ENCODE data around the gene SLC22A13.
"Not testable (repeated sequence)": the region's sequence is repeated elsewhere in the genome, so short reads cannot be mapped to it uniquely, and the experiment has no call there.

SLC22A13 gene

GRCh38 chr3:38265604-38266307 is at the start of gene SLC22A13:
SLC22A13 (plus strand) TSS chr3:38265812; CDS start chr3:38265861, 49 bp downstream.
- DNase-seq, result no peak

- DNase-seq, result no peak
Measured at GRCh38 chr3:38219609-38220197, 45.9 kb upstream of the SLC22A13 start.

- DNase-seq, result no peak
Measured at GRCh38 chr3:38221005-38221404, 44.6 kb upstream of the SLC22A13 start.

GRCh38 chr3:38222032-38222634 is 43.5 kb upstream of the SLC22A13 start:
- no peak for DNase-seq

GRCh38 chr3:38224357-38224756 is 41.3 kb upstream of the SLC22A13 start:
- DNase-seq, result no peak

GRCh38 chr3:38226273-38226672 is 39.3 kb upstream of the SLC22A13 start:
- DNase-seq, result no peak

- no peak for DNase-seq
Measured at GRCh38 chr3:38227989-38228388, 37.6 kb upstream of the SLC22A13 start.

- no peak for DNase-seq
Measured at GRCh38 chr3:38229036-38229435, 36.6 kb upstream of the SLC22A13 start.

- DNase-seq, result no peak
Measured at GRCh38 chr3:38232701-38233100, 32.9 kb upstream of the SLC22A13 start.

GRCh38 chr3:38235466-38235865 is 30.1 kb upstream of the SLC22A13 start:
- DNase-seq, result no peak

- no peak for DNase-seq
Measured at GRCh38 chr3:38238416-38239008, 27.1 kb upstream of the SLC22A13 start.

- DNase-seq, result not testable (repeated sequence)
Measured at GRCh38 chr3:38242812-38243211, 22.8 kb upstream of the SLC22A13 start.

- DNase-seq, result no peak
Measured at GRCh38 chr3:38245930-38246329, 19.7 kb upstream of the SLC22A13 start.

GRCh38 chr3:38247366-38248035 is 18.1 kb upstream of the SLC22A13 start:
- no peak for DNase-seq

GRCh38 chr3:38250198-38250597 is 15.4 kb upstream of the SLC22A13 start:
- no peak for DNase-seq

GRCh38 chr3:38251197-38251596 is 14.4 kb upstream of the SLC22A13 start:
- no peak for DNase-seq

GRCh38 chr3:38253704-38254103 is 11.9 kb upstream of the SLC22A13 start:
- no peak for DNase-seq

GRCh38 chr3:38254872-38255271 is 10.7 kb upstream of the SLC22A13 start:
- no peak for DNase-seq

GRCh38 chr3:38255627-38256026 is 10.0 kb upstream of the SLC22A13 start:
- DNase-seq, result no peak

- DNase-seq, result no peak
Measured at GRCh38 chr3:38257583-38257982, 8.0 kb upstream of the SLC22A13 start.

GRCh38 chr3:38260474-38260873 is 5.1 kb upstream of the SLC22A13 start:
- no peak for DNase-seq

GRCh38 chr3:38264353-38264771 is 1.2 kb upstream of the SLC22A13 start:
- DNase-seq, result no peak

GRCh38 chr3:38264779-38265178 is 833 bp upstream of the SLC22A13 start:
- DNase-seq, result no peak

Data from KG1 (cell line).